K562 (cell line): ENCODE measurements around the gene CTBP2. TPM values are rescaled to one million over a fixed set of nuclear protein-coding genes. Genes with fewer than 3 reads are reported as not detected.

ENCODE experiments used
- EZH2 ChIP-seq: IDR thresholded peaks from 2 replicates; pipeline ENCODE4 v1.6.1; 2012; ENCODE audit warnings: low read depth, mild to moderate bottlenecking, inconsistent platforms, low read length, borderline replicate concordance
- KAT2B ChIP-seq: IDR thresholded peaks from one replicate; pipeline ENCODE4 v1.6.1; 2012; ENCODE audit warnings: low read depth, mild to moderate bottlenecking, control low read depth, inconsistent platforms, low read length, moderate library complexity
- MXI1 ChIP-seq: IDR thresholded peaks from 2 replicates; pipeline ENCODE4 v1.6.1; 2011; ENCODE audit warnings: low read depth, mild to moderate bottlenecking, improper control_type of control experiment, low read length
- MYC ChIP-seq, 2 experiments: fragments of 250-450 bp in 1 of 2; sonication (Bioruptor Pico) in 1 of 2; IDR thresholded peaks; 2 replicates each; pipeline versions ENCODE4 v1.5.1 to v1.6.1; 2012 to 2021; ENCODE audit warnings: low read depth in 2 of 2, borderline replicate concordance in 1 of 2, improper control_type of control experiment in 1 of 2, low read length in 1 of 2, mild to moderate bottlenecking in 1 of 2, moderate library complexity in 1 of 2
- NR2C1 ChIP-seq, 2 experiments: fragments of 450-650 bp; IDR thresholded peaks; 2 replicates each; pipeline ENCODE4 v1.6.1; 2017; ENCODE audit warnings: mild to moderate bottlenecking in 2 of 2, antibody characterized with exemption in 1 of 2, inconsistent platforms in 1 of 2, missing compliant biosample characterization in 1 of 2, missing genetic modification characterization in 1 of 2
- XRCC5 ChIP-seq: fragments of 200-400 bp; formaldehyde crosslinking; IDR thresholded peaks from 2 replicates; pipeline ENCODE4 v1.6.1; 2017; ENCODE audit warnings: low read depth, mild to moderate bottlenecking, low read length
- polyA plus RNA-seq, 8 experiments: library from polyadenylated mRNA; depleted of rRNA in 4 of 8; stranded (reverse) in 5 of 8; unstranded in 3 of 8; fragments of >200 nt; fragmentation: Nextera tagmentation in 2 of 8; fragmentation: Illumina TruSeq in 1 of 8; extraction: Ambion mirVana in 2 of 8; extraction: Trizol in 1 of 8; gene quantifications; 2 replicates each; pipeline versions ENCODE4 v1.2.1 to v1.2.3, GENCODE V29; 2011 to 2014; ENCODE audit warnings: inconsistent platforms in 1 of 8, missing spikeins in 1 of 8
- total RNA-seq, 7 experiments: library from RNA; depleted of rRNA in 6 of 7; stranded (reverse); fragments of >200 nt in 6 of 7; fragmentation: Illumina TruSeq in 2 of 7; extraction: Trizol in 2 of 7; gene quantifications; 2 replicates each; pipeline versions ENCODE4 v1.2.1 to v1.2.3, GENCODE V29; 2011 to 2021; ENCODE audit warnings: low replicate concordance in 1 of 7
- TF ChIP-seq, protein P1 (sequence below): sonication (generic); formaldehyde crosslinking; IDR thresholded peaks from 2 replicates; pipeline ENCODE4 v1.8.0; 2023; ENCODE audit warnings: missing genetic modification reagents, mild to moderate bottlenecking, borderline replicate concordance
- TF ChIP-seq, protein P2 (sequence below): fragments of 450-650 bp; formaldehyde crosslinking; IDR thresholded peaks from 2 replicates; pipeline ENCODE4 v1.4.0; 2020; ENCODE audit warnings: mild to moderate bottlenecking, moderate library complexity
- TF ChIP-seq, protein P3 (sequence below): fragments of 200-800 bp; sonication (Bioruptor generic); IDR thresholded peaks from 2 replicates; pipeline ENCODE4 v1.6.1; 2017; ENCODE audit warnings: missing genetic modification characterization, missing compliant biosample characterization

The CTBP2 gene
- total and polyA plus RNA-seq, 9 of the 15 experiments (the other 6 are each of a cell fraction or from before 2014, with no cell fraction given), result 1.3 to 8.8 (median 5.1) TPM

DNA sequence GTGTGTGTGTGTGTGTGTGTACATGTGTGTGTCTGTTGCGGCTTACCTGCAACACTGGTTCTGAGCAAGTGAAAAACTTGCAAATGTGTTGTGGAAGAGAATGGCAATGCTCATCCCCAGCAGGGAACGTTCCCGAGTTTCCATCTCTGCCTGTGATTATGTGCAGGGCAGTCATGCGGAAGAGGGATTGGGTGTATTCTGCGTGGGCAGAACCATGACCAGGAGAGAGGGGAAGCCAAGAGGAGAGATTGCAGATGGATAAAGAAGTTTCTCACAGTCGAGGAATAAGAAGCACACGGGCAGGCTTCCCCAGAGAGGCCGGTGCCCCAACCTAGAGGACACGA lies 99.9 kb downstream of the CTBP2 start (continued):
- TF ChIP-seq, protein P1, sequence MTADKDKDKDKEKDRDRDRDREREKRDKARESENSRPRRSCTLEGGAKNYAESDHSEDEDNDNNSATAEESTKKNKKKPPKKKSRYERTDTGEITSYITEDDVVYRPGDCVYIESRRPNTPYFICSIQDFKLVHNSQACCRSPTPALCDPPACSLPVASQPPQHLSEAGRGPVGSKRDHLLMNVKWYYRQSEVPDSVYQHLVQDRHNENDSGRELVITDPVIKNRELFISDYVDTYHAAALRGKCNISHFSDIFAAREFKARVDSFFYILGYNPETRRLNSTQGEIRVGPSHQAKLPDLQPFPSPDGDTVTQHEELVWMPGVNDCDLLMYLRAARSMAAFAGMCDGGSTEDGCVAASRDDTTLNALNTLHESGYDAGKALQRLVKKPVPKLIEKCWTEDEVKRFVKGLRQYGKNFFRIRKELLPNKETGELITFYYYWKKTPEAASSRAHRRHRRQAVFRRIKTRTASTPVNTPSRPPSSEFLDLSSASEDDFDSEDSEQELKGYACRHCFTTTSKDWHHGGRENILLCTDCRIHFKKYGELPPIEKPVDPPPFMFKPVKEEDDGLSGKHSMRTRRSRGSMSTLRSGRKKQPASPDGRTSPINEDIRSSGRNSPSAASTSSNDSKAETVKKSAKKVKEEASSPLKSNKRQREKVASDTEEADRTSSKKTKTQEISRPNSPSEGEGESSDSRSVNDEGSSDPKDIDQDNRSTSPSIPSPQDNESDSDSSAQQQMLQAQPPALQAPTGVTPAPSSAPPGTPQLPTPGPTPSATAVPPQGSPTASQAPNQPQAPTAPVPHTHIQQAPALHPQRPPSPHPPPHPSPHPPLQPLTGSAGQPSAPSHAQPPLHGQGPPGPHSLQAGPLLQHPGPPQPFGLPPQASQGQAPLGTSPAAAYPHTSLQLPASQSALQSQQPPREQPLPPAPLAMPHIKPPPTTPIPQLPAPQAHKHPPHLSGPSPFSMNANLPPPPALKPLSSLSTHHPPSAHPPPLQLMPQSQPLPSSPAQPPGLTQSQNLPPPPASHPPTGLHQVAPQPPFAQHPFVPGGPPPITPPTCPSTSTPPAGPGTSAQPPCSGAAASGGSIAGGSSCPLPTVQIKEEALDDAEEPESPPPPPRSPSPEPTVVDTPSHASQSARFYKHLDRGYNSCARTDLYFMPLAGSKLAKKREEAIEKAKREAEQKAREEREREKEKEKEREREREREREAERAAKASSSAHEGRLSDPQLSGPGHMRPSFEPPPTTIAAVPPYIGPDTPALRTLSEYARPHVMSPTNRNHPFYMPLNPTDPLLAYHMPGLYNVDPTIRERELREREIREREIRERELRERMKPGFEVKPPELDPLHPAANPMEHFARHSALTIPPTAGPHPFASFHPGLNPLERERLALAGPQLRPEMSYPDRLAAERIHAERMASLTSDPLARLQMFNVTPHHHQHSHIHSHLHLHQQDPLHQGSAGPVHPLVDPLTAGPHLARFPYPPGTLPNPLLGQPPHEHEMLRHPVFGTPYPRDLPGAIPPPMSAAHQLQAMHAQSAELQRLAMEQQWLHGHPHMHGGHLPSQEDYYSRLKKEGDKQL (CRISPR knock-in tag), result no peak
- TF ChIP-seq MYC (IDR thresholded peaks at IDR 0.05; ENCODE audit: low read depth, low read length) (no peak), MYC (CRISPR knock-in tag; IDR thresholded peaks at IDR 0.05; ENCODE audit: borderline replicate concordance, low read depth) (no peak), MXI1 (no peak), XRCC5 (no peak), NR2C1 (IDR thresholded peaks at IDR 0.05) (no peak), NR2C1 (tag; IDR thresholded peaks at IDR 0.05) (no peak), KAT2B (no peak), EZH2 (no peak)
- TF ChIP-seq, protein P2, sequence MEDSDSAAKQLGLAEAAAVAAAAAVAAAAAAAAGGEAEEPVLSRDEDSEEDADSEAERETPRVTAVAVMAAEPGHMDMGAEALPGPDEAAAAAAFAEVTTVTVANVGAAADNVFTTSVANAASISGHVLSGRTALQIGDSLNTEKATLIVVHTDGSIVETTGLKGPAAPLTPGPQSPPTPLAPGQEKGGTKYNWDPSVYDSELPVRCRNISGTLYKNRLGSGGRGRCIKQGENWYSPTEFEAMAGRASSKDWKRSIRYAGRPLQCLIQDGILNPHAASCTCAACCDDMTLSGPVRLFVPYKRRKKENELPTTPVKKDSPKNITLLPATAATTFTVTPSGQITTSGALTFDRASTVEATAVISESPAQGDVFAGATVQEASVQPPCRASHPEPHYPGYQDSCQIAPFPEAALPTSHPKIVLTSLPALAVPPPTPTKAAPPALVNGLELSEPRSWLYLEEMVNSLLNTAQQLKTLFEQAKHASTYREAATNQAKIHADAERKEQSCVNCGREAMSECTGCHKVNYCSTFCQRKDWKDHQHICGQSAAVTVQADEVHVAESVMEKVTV (CRISPR knock-in tag), result no peak
- TF ChIP-seq, protein P3, sequence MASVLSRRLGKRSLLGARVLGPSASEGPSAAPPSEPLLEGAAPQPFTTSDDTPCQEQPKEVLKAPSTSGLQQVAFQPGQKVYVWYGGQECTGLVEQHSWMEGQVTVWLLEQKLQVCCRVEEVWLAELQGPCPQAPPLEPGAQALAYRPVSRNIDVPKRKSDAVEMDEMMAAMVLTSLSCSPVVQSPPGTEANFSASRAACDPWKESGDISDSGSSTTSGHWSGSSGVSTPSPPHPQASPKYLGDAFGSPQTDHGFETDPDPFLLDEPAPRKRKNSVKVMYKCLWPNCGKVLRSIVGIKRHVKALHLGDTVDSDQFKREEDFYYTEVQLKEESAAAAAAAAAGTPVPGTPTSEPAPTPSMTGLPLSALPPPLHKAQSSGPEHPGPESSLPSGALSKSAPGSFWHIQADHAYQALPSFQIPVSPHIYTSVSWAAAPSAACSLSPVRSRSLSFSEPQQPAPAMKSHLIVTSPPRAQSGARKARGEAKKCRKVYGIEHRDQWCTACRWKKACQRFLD (CRISPR knock-in tag), result no peak
